ENCODE measurements around the gene RPL21.

DNA sequence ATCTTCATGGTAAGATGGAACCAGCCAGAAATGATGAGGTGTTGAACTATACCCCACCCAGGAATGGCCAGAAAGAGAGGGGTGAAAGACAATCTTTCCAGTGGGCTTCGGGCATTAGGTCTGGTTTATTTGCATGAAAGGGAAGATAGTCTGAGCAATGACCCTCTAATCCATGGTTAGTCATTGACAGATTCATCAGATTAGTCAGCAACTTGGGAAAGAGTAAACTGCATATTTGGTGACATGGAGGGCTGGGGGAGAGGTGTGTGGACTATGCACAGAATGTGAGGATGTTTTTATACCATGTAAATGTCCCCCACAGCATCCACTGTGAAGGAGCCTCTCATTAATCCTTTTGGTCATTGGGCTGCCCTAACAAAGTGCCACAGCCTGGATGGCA lies 49.7 kb upstream of the RPL21 start:
- TF ChIP-seq POLR2A (IDR thresholded peaks at IDR 0.05), result no peak
- TF ChIP-seq, protein P1, sequence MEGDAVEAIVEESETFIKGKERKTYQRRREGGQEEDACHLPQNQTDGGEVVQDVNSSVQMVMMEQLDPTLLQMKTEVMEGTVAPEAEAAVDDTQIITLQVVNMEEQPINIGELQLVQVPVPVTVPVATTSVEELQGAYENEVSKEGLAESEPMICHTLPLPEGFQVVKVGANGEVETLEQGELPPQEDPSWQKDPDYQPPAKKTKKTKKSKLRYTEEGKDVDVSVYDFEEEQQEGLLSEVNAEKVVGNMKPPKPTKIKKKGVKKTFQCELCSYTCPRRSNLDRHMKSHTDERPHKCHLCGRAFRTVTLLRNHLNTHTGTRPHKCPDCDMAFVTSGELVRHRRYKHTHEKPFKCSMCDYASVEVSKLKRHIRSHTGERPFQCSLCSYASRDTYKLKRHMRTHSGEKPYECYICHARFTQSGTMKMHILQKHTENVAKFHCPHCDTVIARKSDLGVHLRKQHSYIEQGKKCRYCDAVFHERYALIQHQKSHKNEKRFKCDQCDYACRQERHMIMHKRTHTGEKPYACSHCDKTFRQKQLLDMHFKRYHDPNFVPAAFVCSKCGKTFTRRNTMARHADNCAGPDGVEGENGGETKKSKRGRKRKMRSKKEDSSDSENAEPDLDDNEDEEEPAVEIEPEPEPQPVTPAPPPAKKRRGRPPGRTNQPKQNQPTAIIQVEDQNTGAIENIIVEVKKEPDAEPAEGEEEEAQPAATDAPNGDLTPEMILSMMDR (IDR thresholded peaks at IDR 0.05), result no peak
